ENCODE measurements around the gene ERG.

ERG gene

GRCh38 chr21:38498057-38498833 is at the start of gene ERG:
TSS of gene ERG (minus strand) at chr21:38498477. CDS start at chr21:38498380, 97 bp downstream.
- no peak for DNase-seq

GRCh38 chr21:38544661-38545060 is 46.4 kb upstream of the ERG start:
- DNase-seq: no peak

- DNase-seq: no peak
These were observed 44.0 kb upstream of the ERG start for GRCh38 chr21:38542263-38542662.

DNA sequence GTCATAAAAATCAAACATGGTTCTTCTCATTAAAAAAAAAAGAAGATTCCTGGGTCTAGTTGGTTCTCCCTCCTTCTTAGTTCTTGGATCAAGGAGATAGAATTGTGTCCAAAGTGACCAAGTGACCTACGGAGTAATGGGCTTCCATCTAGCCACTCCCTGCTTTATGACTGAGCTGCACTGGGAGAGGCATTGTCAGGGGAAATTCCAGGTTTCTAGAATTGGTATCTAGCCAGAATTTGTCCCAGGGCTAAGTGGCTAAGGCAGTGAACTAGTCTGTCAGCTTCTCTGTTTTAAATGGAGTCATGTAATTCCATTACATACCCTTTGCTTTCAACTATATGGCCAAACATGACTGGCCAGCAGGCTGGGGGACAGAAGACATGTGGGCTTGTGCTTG is 40.1 kb upstream of the ERG start:
- no peak for DNase-seq

DNA sequence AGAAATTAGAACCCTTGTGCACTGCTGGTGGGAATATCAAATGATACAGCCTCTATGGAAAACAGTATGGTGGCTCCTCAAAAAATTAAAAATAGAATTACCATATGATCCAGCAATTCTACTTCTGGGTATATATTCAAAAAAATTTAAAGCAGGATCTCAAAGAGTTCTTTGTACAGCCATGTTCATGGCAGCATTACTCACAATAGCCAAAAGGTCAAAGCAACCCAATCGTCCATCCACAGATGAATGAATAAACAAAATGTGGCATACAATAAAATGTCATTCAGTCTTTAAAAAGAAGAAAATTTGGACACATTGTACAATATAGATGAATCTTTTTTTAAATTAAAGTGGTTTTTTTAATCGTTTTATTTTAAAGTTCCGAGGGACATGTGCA is 36.3 kb upstream of the ERG start:
- no peak for DNase-seq

DNA sequence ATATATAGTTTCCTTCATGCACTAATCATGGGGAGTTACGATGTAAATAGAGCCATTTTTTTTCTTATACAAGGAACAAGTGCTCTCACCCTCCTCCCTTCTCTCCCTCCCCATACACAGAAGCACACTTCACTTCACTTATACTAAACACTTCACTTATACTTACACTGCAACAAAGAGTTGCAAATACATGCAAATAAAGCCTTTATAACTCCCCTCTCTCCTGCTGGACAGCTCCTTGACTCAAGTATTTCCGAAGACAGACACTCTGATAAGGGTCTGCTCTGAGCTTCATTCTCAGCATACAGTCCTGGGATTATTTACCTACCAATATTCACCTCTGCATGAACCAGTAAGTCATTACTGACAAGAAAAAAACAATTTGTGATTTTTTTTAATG is 35.6 kb upstream of the ERG start:
- no peak for DNase-seq

DNA sequence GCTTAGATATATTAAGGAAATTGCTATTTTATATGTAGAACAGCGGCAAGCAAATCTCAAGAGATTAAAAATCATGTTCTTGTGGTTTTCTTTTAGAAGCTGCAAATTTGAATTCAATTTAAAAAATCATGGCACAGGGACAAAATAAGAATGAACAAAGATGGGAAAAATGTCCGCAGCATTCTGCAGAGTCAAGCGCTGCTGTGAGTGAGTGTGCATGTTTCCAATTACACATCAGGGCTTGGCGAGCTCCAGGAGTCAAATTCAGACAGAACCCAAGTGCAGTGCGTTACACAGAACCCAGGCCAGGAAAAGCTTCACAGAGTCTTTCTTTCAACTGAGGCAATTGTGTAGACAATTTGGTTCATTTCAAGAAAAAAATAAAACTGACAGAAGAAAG is 33.3 kb upstream of the ERG start:
- no peak for DNase-seq

- DNase-seq: no peak
These were observed 32.8 kb upstream of the ERG start for GRCh38 chr21:38531039-38531541.

DNA sequence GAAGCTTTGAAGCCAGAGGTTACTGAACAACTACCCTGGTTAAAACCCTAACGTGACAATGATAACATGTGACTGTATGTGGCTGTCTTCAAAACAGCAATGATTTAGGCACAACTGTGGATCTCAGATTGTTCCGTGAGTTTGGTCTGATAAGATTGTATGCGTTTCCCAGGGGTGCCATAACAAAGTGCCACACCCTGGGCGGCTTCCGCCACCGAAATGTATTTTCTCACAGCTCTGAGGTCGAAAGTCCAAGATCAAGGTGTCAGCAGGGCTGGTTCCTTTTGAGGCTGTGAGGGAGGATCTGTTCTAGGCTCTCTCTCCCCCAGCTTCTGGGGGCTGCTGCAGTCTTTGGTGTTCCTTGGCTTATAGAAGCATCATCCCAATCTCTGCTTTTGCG is 29.5 kb upstream of the ERG start:
- no peak for DNase-seq

DNA sequence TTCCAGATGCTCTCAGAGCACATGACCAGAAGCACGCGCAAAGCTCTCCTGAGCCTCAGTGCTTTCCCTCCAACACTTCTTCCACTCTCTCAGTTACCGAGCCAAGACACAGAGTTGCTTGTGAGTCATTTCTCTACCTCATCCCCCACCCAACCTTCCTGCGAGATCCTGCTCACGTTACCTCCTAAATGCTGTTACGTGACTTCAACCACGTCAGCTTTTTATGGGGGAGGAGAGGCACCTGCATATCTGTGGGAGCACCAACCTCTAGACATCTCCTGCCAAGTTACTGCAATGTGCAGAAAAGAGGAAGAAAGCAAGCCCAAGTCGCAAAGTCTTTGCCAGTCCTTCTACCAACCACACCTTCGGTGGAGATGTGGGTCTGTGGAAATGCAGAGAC is 27.2 kb upstream of the ERG start:
- DNase-seq: no peak

- DNase-seq: no peak
These were observed 26.2 kb upstream of the ERG start for GRCh38 chr21:38524168-38525153.

DNA sequence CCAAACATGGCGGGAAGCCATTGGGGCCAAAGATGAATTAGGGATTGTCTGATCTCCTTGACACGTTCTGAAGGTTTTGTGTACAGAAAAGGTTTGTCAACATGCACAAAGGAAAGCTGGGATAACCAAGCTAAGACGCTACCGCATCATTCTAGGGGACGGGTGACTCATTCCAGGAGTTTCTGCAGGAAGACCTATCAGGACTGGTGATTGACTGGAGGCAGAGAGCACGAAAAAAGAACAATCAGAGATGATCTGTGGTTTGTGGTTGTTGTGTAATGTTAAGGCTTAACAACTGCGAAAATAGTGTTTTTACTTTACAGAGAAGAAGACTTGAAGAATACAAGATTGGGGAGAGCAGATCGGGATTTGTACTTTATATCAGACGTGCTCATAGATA is 22.2 kb upstream of the ERG start:
- DNase-seq: no peak

DNA sequence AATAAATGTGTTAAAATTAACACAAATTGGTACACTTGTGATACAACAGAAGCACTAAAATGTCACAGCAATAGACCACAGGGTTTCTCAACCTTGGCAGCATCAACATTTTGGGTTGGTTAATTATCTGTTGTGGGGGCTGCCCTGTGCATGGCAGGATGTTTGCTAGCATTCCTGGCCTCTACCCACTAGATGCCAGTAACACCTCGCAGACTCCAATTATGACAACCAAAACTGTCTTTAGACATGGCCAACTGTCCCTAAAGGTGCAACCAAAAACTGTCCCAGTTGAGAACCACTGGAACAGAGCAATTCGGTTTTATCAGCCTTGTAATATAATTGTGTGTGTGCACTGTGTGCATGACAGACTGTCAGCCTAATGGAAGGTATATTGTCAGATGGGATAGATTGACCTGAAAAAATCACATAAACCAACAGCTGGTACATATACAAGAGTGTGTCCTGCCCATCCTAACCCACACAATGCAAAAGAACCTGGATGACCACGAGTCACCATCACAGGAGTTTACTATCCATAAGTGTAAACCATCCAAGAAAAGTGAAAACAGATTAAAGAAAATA is 13.5 kb upstream of the ERG start:
- no peak for DNase-seq

GRCh38 chr21:38511198-38511597 is 12.9 kb upstream of the ERG start:
- DNase-seq: no peak

DNA sequence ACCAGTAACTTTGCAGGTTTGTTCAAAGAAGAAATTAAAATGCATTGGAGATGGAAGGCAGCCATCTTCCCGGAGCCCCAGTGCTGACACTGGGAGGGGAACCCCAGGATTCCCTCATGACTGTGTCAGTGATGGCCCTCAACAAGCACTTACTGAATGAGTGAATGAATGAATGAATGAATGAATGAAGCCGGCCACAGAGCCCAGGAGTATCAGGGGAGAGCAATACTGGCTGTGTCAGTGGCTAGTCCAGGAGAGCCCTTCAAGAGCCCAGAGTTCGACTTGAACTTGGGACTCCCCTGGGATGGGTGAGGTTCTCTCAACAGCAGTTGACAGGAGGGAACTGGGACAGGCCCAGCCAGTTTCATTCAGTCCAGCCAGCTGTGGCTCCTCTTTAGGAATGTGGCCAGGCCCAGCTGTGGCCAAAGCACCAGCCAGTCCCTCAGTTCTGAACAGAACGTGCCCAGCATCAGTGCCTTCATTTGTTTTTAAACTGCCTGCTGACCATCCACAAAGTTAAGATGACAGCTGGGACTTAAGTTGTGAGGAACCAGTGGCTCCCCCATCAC is 9.2 kb upstream of the ERG start:
- DNase-seq: no peak

GRCh38 chr21:38506661-38507281 is 8.5 kb upstream of the ERG start:
- DNase-seq: no peak

- DNase-seq: no peak
These were observed 7.6 kb upstream of the ERG start for GRCh38 chr21:38505654-38506523.

DNA sequence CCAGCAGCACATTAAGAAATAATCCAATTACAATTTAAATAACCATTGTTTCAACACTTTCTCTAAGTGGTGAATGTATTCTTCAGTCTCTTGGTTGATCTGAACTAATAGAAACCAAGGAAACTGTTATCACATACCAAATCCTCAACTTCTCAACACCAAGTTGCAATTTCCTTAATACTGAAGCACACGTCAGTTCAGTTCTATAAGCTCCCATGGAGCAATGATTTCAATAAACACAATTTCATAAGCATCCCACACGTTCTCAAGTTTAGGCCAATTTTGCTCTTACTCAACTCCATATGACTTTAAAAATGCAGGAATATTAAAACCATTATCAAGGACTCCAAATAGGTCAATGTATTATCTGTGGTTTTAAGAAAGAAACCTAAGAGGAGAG is 5.8 kb upstream of the ERG start:
- no peak for DNase-seq

- DNase-seq: no peak
These were observed 5.3 kb upstream of the ERG start for GRCh38 chr21:38503583-38503982.

GRCh38 chr21:38500073-38500472 is 1.8 kb upstream of the ERG start:
- no peak for DNase-seq

- DNase-seq: no peak
These were observed 1.0 kb upstream of the ERG start for GRCh38 chr21:38499296-38499695.

DNA sequence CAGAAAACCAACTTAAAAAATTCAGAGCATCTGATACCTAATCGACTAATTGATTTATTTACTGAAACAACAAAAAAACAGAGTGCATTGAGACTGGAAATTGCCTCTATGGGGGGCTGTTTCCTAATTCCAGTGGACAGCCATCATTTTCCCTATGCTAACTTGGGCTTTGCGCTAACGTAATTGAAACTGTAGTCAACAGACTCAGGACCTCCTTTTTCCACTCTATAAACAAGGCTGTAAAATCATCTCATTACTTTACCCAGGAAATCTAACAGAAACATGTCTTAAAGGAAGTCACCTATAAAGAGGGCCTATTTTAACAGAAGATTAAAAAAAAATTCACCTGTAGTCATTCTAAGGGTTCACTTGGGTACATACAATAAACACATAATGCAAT is 2.1 kb downstream of the ERG start:
- no peak for DNase-seq

Data from stimulated activated CD4-positive, alpha-beta T cell treated with anti-CD3 and anti-CD28 coated beads, Interleukin-4, amount 100 ng/mL, for 4 hours (primary cell).